Naive thymus-derived CD8-positive, alpha-beta T cell (primary cell): ENCODE results near the gene METTL22. TPM values are rescaled to one million over a fixed set of nuclear protein-coding genes. Genes with fewer than 3 reads are reported as not detected.

Experiments used
- ATAC-seq, 2 donors: fragments of 150-1000 bp; cut with Tn5 transposase in 1 of 2; sonication (Bioruptor Pico), chemical (Tn5 transposase) in 1 of 2; 1 replicate in 1 of 2; 2 replicates in 1 of 2; pipeline ENCODE4 v1.10.0; 2021; ENCODE audit warnings: mild to moderate bottlenecking in 2 of 2, moderate library complexity in 2 of 2
- POLR2A ChIA-PET: fragments of 350-600 bp; sonication (Branson Sonifier 250); formaldehyde crosslinking; loops from one replicate; lab custom pipeline; 2021; ENCODE audit warnings: antibody characterized with exemption; lab: Charles Lee
- DNase-seq, 10 donors: peaks; one replicate each; pipeline versions ENCODE4 v3.0.0 to v3.0.0-alpha.2; 2020 to 2022
- H3K27ac Mint-ChIP-seq, 10 donors: one replicate each; pipeline ENCODE4 v1.8.0; 2020 to 2022; ENCODE audit warnings: mild to moderate bottlenecking in 10 of 10, mixed read lengths in 10 of 10, moderate library complexity in 4 of 10, inconsistent platforms in 1 of 10
- H3K27me3 Mint-ChIP-seq, 5 donors: one replicate each; pipeline ENCODE4 v1.8.0; 2021 to 2022; ENCODE audit warnings: mixed read lengths in 5 of 5
- H3K36me3 Mint-ChIP-seq, 3 donors: one replicate each; pipeline ENCODE4 v1.8.0; 2020 to 2022; ENCODE audit warnings: mixed read lengths in 3 of 3, mild to moderate bottlenecking in 2 of 3, inconsistent platforms in 1 of 3
- H3K4me1 Mint-ChIP-seq, 4 donors: one replicate each; pipeline ENCODE4 v1.8.0; 2021 to 2022; ENCODE audit warnings: mixed read lengths in 4 of 4
- H3K4me3 Mint-ChIP-seq, 10 donors: one replicate each; pipeline ENCODE4 v1.8.0; 2020 to 2022; ENCODE audit warnings: mild to moderate bottlenecking in 10 of 10, mixed read lengths in 10 of 10, moderate library complexity in 6 of 10, inconsistent platforms in 1 of 10
- H3K9me3 Mint-ChIP-seq, 9 donors: one replicate each; pipeline ENCODE4 v1.8.0; 2020 to 2022; ENCODE audit warnings: mixed read lengths in 9 of 9, mild to moderate bottlenecking in 3 of 9, inconsistent platforms in 1 of 9, moderate library complexity in 1 of 9
- polyA plus RNA-seq, 3 donors: library from polyadenylated mRNA; unstranded; fragments of 300-500 nt; fragmentation: Illumina TruSeq; gene quantifications; one replicate each; pipeline ENCODE4 v1.2.3, GENCODE V29; 2021
- total RNA-seq, 8 experiments: library from RNA in 2 of 8; stranded (reverse) in 2 of 8; gene quantifications; one replicate each; pipeline ENCODE4 v1.2.3 and lab custom pipeline; 2021 to 2026

Gene METTL22
- total and polyA plus RNA-seq, 5 experiments from 2014 or later, result 6.9 to 52.2 (median 12.7) TPM

- ATAC-seq, result no peak
- Mint-ChIP-seq H3K36me3 (no peaks in the 10 kb centered on the region), H3K27me3 (peaks cover 6 to 13% (median 10%) of the 10 kb centered on the region in 5 donors), H3K9me3 (peaks cover 0 to 3% (median 0%) of the 10 kb centered on the region in 9 donors), H3K4me3 (no peak overlapping the region), H3K27ac (no peak overlapping the region), H3K4me1 (no peaks in the 10 kb centered on the region)
- POLR2A ChIA-PET, result no interaction called here
- DNase-seq, result no peak
These were observed 15.9 kb upstream of the METTL22 start for GRCh38 chr16:8605554-8605953.

GRCh38 chr16:8607214-8607613 lies 14.3 kb upstream of the METTL22 start:
- POLR2A ChIA-PET, result no interaction called here
- H3K27me3 Mint-ChIP-seq, result peaks cover 7 to 20% (median 19%) of the 10 kb centered on the region in 5 donors
- no peaks in the 10 kb centered on the region for H3K36me3 Mint-ChIP-seq
- DNase-seq (no peak), ATAC-seq (no peak)
- no peak overlapping the region for H3K4me3 Mint-ChIP-seq
- H3K4me1 Mint-ChIP-seq, result no peaks in the 10 kb centered on the region
- H3K9me3 Mint-ChIP-seq, result peaks cover 0 to 3% (median 0%) of the 10 kb centered on the region in 9 donors
- peak overlapping the region in 1 of 10 donors; percentile 67 for H3K27ac Mint-ChIP-seq

DNA sequence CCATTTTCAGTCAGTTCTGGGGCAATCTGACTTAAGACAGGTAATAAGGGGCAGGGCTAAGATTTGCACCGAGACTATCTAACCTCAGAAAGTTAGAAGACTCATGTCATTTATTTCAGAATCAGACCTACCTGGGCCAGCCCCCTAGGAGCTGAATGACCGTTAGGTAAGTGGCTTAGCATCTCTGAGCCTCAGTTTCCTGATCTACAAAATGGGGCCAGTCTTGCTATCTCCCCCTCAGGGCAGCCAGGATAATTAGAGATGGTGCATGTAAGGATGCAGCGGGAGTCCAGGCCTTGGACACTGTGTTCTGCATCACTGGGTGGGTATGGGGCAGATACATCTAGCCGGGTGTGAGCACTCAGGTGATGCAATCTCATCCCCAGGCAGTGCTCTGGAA lies 10.4 kb upstream of the METTL22 start:
- Mint-ChIP-seq H3K27ac (peak overlapping the region in 1 of 10 donors; percentile 30), H3K36me3 (no peaks in the 10 kb centered on the region), H3K27me3 (peaks cover 6 to 33% (median 25%) of the 10 kb centered on the region in 5 donors), H3K9me3 (peaks cover 0 to 3% (median 0%) of the 10 kb centered on the region in 9 donors), H3K4me1 (no peaks in the 10 kb centered on the region), H3K4me3 (no peak overlapping the region)
- ATAC-seq, result no peak
- POLR2A ChIA-PET, result no interaction called here
- no peak for DNase-seq

DNA sequence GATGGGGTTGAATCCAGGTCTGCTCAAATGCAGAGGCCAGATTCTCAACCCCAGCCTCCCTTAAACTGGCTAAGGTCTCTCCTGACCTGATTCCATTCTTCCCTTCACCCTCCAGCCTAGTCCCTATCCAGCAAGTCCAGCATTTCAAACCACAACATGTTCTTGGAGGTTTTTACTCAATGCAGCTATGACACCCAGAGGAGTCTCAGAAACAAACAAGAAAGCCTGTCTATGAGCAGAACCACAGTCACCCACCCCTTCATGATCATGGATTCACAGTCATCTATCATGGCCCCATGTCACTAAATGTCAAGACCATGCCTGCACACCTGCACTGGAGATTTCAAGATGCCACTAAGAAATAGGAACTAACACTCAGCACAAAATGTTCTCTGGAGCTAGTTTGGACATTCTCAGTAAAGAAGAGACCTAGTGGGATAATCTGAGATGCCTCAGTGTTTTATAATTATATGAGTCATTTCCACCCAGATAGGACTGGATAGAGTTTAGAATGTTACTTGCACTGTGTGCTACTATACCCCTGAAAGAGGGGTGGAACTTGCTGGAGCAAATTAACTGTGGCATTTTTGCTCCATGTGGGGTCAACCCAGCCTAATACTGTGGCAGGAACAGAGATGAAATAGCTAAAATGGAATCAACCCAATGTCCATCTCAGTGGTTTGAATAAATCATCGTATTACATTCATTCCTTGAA lies 9.5 kb upstream of the METTL22 start:
- H3K36me3 Mint-ChIP-seq, result no peaks in the 10 kb centered on the region
- H3K27me3 Mint-ChIP-seq, result peaks cover 6 to 33% (median 21%) of the 10 kb centered on the region in 5 donors
- H3K9me3 Mint-ChIP-seq, result no peaks in the 10 kb centered on the region
- POLR2A ChIA-PET, result interaction anchor here (0.5 kb wide), 1 partner anchor 480 kb away, joined by 4 read pairs; no protein-coding TSS in a partner anchor
- H3K27ac Mint-ChIP-seq, result no peak overlapping the region
- H3K4me1 Mint-ChIP-seq, result no peaks in the 10 kb centered on the region
- DNase-seq, result no peak
- ATAC-seq, result no peak
- H3K4me3 Mint-ChIP-seq, result no peak overlapping the region

DNA sequence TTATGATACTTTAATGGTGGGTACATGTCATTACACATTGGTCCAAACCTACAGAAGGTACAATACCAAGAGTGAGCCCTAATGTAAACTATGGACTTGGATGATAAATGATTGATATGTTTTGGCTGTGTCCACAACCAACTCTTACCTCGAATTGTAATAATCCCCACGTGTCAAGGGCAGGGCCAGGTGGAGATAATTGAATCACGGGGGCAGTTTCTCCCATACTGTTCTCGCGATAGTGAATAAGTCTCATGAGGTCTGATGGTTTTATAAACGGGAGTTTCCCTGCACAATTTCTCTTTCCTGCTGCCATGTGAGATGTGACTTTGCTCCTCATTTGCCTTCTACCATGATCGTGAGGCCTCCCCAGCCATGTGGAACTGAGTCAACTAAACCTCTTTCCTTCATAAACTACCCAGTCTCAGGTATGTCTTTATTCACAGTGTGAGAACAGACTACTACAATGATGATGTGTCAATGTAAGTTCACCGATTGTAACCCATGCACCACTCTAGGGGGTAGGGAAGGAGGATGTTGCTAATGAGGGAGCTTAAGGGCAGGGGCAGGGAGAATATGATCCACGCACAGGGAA lies 7.0 kb upstream of the METTL22 start:
- POLR2A ChIA-PET, result no interaction called here
- Mint-ChIP-seq H3K4me1 (no peaks in the 10 kb centered on the region), H3K36me3 (no peaks in the 10 kb centered on the region), H3K27ac (no peak overlapping the region), H3K27me3 (peaks cover 4 to 24% (median 17%) of the 10 kb centered on the region in 5 donors), H3K4me3 (no peak overlapping the region), H3K9me3 (no peaks in the 10 kb centered on the region)
- no peak for DNase-seq
- no peak for ATAC-seq

DNA sequence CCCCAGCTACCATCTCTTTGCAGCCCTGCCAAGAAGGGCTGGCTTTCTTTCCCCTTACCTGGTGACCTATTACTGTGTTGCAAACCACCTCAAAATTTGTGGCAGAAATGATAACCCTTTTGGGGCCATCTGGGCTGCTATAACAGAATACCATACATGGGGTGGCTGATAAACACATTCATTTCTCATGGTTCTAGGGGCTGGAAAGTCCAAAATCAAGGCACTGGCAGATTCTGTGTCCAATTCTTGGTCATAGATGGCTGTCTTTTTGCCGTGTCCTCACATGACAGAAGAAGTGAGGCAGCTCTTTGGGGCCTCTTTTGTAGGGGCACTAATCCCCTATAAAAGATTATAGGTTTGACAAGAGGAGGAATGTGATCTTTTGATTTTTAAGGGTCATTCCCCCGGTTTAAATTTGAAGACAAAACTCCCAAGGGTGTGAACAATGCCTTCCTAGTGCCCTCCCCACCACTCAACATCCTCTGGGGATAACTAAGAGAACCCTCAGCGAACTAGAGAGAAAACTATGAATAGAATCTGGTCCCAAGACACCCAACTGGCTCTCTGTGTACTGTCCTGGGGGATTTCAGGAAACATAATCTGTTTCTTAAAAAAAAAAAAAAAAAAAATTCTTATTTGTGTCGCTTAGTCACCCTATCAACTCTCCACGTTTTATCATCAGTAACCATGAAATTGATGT lies 1.7 kb upstream of the METTL22 start:
- peaks cover 4 to 28% (median 20%) of the 10 kb centered on the region in 4 donors for H3K4me1 Mint-ChIP-seq
- peaks cover 0 to 7% (median 0%) of the 10 kb centered on the region in 3 donors for H3K36me3 Mint-ChIP-seq
- DNase-seq (no peak), ATAC-seq (no peak)
- POLR2A ChIA-PET, result no interaction called here
- H3K27ac Mint-ChIP-seq, result no peak overlapping the region
- H3K9me3 Mint-ChIP-seq, result no peaks in the 10 kb centered on the region
- H3K4me3 Mint-ChIP-seq, result peak overlapping the region in 1 of 10 donors; percentile 95
- peaks cover 0 to 5% (median 5%) of the 10 kb centered on the region in 5 donors for H3K27me3 Mint-ChIP-seq

DNA sequence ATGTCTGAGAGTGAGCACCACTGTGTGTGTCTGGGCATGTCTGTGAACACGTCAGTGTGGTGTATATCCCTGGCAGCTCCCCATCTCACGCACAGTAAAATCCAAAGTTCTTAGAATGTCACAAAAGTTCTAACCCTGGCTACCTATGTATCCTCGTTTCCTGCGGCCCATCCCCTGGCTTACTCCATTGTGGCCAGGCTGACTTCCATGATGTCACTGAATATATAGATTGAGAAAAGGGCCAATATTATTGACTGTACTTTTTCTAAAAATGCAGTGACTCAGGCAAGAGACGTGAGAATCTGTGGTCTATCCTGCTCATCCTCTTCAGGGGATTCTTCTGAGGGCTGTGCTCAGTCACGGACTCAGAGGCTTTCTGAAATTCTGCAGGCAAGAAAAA lies 963 bp upstream of the METTL22 start:
- H3K4me1 Mint-ChIP-seq, result peaks cover 4 to 32% (median 25%) of the 10 kb centered on the region in 4 donors
- H3K27ac Mint-ChIP-seq, result peak overlapping the region in 6 of 10 donors; percentile 41 to 94 (median 84)
- no peak for DNase-seq
- POLR2A ChIA-PET, result interaction anchor here (1.4 kb wide), 1 partner anchor 178 kb away, joined by 3 read pairs; the partner anchor contains the start of genes PMM2 and TMEM186
- H3K4me3 Mint-ChIP-seq, result peak overlapping the region; percentile 91 to 96 (median 94)
- H3K27me3 Mint-ChIP-seq, result peaks cover 0 to 3% (median 0%) of the 10 kb centered on the region in 5 donors
- no peaks in the 10 kb centered on the region for H3K9me3 Mint-ChIP-seq
- H3K36me3 Mint-ChIP-seq, result peaks cover 0 to 12% (median 0%) of the 10 kb centered on the region in 3 donors
- ATAC-seq, result no peak

- H3K4me3 Mint-ChIP-seq, result peak overlapping the region; percentile 91 to 96 (median 94)
- peaks cover 4 to 32% (median 27%) of the 10 kb centered on the region in 4 donors for H3K4me1 Mint-ChIP-seq
- H3K27me3 Mint-ChIP-seq, result peaks cover 0 to 2% (median 0%) of the 10 kb centered on the region in 5 donors
- H3K9me3 Mint-ChIP-seq, result no peaks in the 10 kb centered on the region
- H3K27ac Mint-ChIP-seq, result peak overlapping the region; percentile 25 to 95 (median 93)
- H3K36me3 Mint-ChIP-seq, result peaks cover 0 to 18% (median 4%) of the 10 kb centered on the region in 3 donors
- DNase-seq, result no peak
- POLR2A ChIA-PET, result interaction anchor here (1.4 kb wide), 1 partner anchor 177 kb away, joined by 3 read pairs; the partner anchor contains the start of genes PMM2 and TMEM186
- peak in 1 of 2 donors; percentile 18 for ATAC-seq
These were observed 301 bp upstream of the METTL22 start for GRCh38 chr16:8621222-8621571.

- POLR2A ChIA-PET, result no interaction called here
- peak overlapping the region; percentile 91 to 96 (median 94) for H3K4me3 Mint-ChIP-seq
- ATAC-seq (no peak), DNase-seq (no peak)
- H3K27me3 Mint-ChIP-seq, result peaks cover 0 to 1% (median 0%) of the 10 kb centered on the region in 5 donors
- H3K27ac Mint-ChIP-seq, result peak overlapping the region; percentile 78 to 95 (median 93)
- H3K4me1 Mint-ChIP-seq, result peaks cover 8 to 36% (median 32%) of the 10 kb centered on the region in 4 donors
- H3K9me3 Mint-ChIP-seq, result no peaks in the 10 kb centered on the region
- H3K36me3 Mint-ChIP-seq, result peaks cover 0 to 27% (median 9%) of the 10 kb centered on the region in 3 donors
These were observed 788 bp downstream of the METTL22 start for GRCh38 chr16:8622315-8622656.

DNA sequence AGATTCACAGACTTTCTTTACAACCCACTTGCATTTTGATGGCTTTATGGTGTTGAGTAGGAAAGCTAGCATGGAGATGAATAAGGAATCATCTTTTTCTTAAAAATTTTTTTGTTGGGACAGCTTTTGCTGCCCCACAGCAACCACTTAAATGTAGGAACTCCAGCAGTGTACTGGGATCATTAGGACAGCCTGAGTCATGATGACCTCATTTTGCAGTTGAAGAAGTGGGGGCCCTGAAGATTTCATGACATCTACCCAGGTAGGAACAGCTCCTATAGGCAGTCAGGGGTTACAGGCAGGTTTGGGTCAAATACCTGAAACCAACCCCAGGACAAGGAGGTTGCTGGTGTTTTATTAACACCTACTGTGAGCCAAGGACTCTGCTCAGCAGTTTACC lies 2.1 kb downstream of the METTL22 start:
- Mint-ChIP-seq H3K27me3 (no peaks in the 10 kb centered on the region), H3K4me1 (peaks cover 8 to 38% (median 33%) of the 10 kb centered on the region in 4 donors), H3K36me3 (peaks cover 6 to 40% (median 16%) of the 10 kb centered on the region in 3 donors), H3K4me3 (peak overlapping the region in 6 of 10 donors; percentile 18 to 96 (median 56)), H3K9me3 (no peaks in the 10 kb centered on the region), H3K27ac (peak overlapping the region in 2 of 10 donors; percentile 15 to 74)
- DNase-seq (no peak), ATAC-seq (no peak)
- POLR2A ChIA-PET, result no interaction called here

- no peak for ATAC-seq
- H3K36me3 Mint-ChIP-seq, result peaks cover 6 to 60% (median 24%) of the 10 kb centered on the region in 3 donors
These were observed 4.1 kb downstream of the METTL22 start for GRCh38 chr16:8625491-8626087.

DNA sequence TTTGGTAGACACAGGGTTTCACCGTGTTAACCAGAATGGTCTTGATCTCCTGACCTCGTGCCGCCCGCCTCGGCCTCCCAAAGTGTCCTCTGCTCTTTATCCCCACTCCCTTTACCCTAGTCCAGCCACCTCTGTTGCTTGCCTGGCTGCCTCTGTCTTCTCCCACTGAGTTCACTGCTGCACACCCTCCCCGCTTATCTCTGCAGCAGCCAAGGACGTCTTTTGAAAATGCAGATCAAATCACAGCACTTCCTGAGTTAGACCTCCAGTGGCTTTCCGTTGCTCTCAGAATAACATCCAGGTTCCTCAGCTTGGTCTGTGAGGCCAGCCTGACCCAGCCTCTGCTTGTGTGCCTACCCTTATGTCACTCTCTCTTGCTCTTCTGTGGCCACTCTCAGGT lies 5.4 kb downstream of the METTL22 start:
- peak overlapping the region in 1 of 10 donors; percentile 38 for H3K4me3 Mint-ChIP-seq
- H3K4me1 Mint-ChIP-seq, result peaks cover 13 to 39% (median 34%) of the 10 kb centered on the region in 4 donors
- no peaks in the 10 kb centered on the region for H3K9me3 Mint-ChIP-seq
- H3K36me3 Mint-ChIP-seq, result peaks cover 6 to 74% (median 26%) of the 10 kb centered on the region in 3 donors
- no peaks in the 10 kb centered on the region for H3K27me3 Mint-ChIP-seq
- DNase-seq, result no peak
- ATAC-seq, result no peak
- POLR2A ChIA-PET, result interaction anchor here (0.7 to 0.9 kb wide), 2 partner anchors 11 to 253 kb away, joined by 3 to 6 read pairs; no protein-coding TSS in a partner anchor
- H3K27ac Mint-ChIP-seq, result peak overlapping the region in 1 of 10 donors; percentile 61

More at GRCh38 chr16:8625491-8626087, 4.1 kb downstream of the METTL22 start:
- Mint-ChIP-seq H3K27me3 (no peaks in the 10 kb centered on the region), H3K9me3 (no peaks in the 10 kb centered on the region), H3K27ac (peak overlapping the region in 2 of 10 donors; percentile 11 to 32), H3K4me3 (no peak overlapping the region), H3K4me1 (peaks cover 13 to 40% (median 36%) of the 10 kb centered on the region in 4 donors)
- POLR2A ChIA-PET, result no interaction called here
- no peak for DNase-seq
